Activated CD8-positive, alpha-beta T cell treated with anti-CD3 and anti-CD28 coated beads for 36 hours (primary cell): ENCODE measurements around the gene SP2. TPM values are rescaled to one million over a fixed set of nuclear protein-coding genes. Genes with fewer than 3 reads are reported as not detected.
"Not testable (repeated sequence)": the region's sequence is repeated elsewhere in the genome, so short reads cannot be mapped to it uniquely, and the experiment has no call there.

Source experiments
- ATAC-seq: fragments of 200-7000 bp; cut with Tn5 transposase; one replicate; pipeline ENCODE4 v1.10.0; 2021; ENCODE audit warnings: mild to moderate bottlenecking, moderate library complexity
- CTCF ChIA-PET: fragments of 350-600 bp; sonication (Branson Sonifier 250); formaldehyde crosslinking; loops from one replicate; lab custom pipeline; 2021; ENCODE audit warnings: antibody characterized with exemption; lab: Charles Lee
- POLR2A ChIA-PET: fragments of 350-600 bp; sonication (Branson Sonifier 250); formaldehyde crosslinking; loops from one replicate; lab custom pipeline; 2021; ENCODE audit warnings: antibody characterized with exemption; lab: Charles Lee
- DNase-seq: peaks from one replicate; pipeline ENCODE4 v3.0.0-alpha.2; 2020
- H3K27ac Mint-ChIP-seq: one replicate; pipeline ENCODE4 v1.8.0; 2021; ENCODE audit warnings: mild to moderate bottlenecking, mixed read lengths
- H3K27me3 Mint-ChIP-seq: one replicate; pipeline ENCODE4 v1.8.0; 2021; ENCODE audit warnings: mixed read lengths
- H3K36me3 Mint-ChIP-seq: one replicate; pipeline ENCODE4 v1.8.0; 2021; ENCODE audit warnings: low read depth, mixed read lengths
- H3K4me1 Mint-ChIP-seq: one replicate; pipeline ENCODE4 v1.8.0; 2021; ENCODE audit warnings: low read depth, mixed read lengths
- H3K4me3 Mint-ChIP-seq: one replicate; pipeline ENCODE4 v1.8.0; 2021; ENCODE audit warnings: mild to moderate bottlenecking, moderate library complexity, mixed read lengths
- H3K9me3 Mint-ChIP-seq: one replicate; pipeline ENCODE4 v1.8.0; 2021; ENCODE audit warnings: mixed read lengths
- CTCF ChIP-seq: fragments of 200-600 bp; IDR thresholded peaks from one replicate; pipeline ENCODE4 v1.8.0; 2022; ENCODE audit warnings: antibody characterized with exemption, mild to moderate bottlenecking
- intact Hi-C: fragments of 100-400 bp; cut with micrococcal nuclease; formaldehyde crosslinking; loops from one replicate; pipeline ENCODE4 v1.10.0; 2022
- total RNA-seq, 2 experiments: library from RNA; stranded (reverse); gene quantifications; one replicate each; pipeline ENCODE4 v1.2.3, GENCODE V29; 2021

The SP2 gene
- total RNA-seq, 2 experiments from 2014 or later, result 11.5 to 13.2 TPM

GRCh38 chr17:47929218-47930000 is 33.4 kb downstream of the SP2 start:
- CTCF ChIA-PET, result interaction anchor here (0.7 to 10.1 kb wide), 8 partner anchors 10 to 82 kb away, joined by 3 to 83 read pairs (median 4); partner anchors contain the start of genes CDK5RAP3 and PNPO
- peaks cover 13% of the 10 kb centered on the region for H3K36me3 Mint-ChIP-seq
- no peak overlapping the region for H3K27ac Mint-ChIP-seq
- DNase-seq, result no peak
- no peak overlapping the region for H3K4me3 Mint-ChIP-seq
- no peaks in the 10 kb centered on the region for H3K9me3 Mint-ChIP-seq
- POLR2A ChIA-PET, result interaction anchor here (0.6 to 1.1 kb wide), 2 partner anchors 12 to 17 kb away, joined by 3 to 4 read pairs; partner anchors contain the start of gene PNPO
- H3K27me3 Mint-ChIP-seq, result no peaks in the 10 kb centered on the region
- intact Hi-C loops, result no loop called here
- ATAC-seq, result no peak
- no peaks in the 10 kb centered on the region for H3K4me1 Mint-ChIP-seq
- no peak for TF ChIP-seq CTCF

- H3K9me3 Mint-ChIP-seq, result no peaks in the 10 kb centered on the region
- ChIA-PET CTCF (interaction anchor here (0.9 to 10.1 kb wide), 3 partner anchors 12 to 39 kb away, joined by 3 to 83 read pairs (median 4); partner anchors contain the start of gene CDK5RAP3), POLR2A (interaction anchor here (1.1 to 1.3 kb wide), 2 partner anchors 9 to 39 kb away, joined by 3 to 4 read pairs; partner anchors contain the start of genes CDK5RAP3 and PNPO)
- H3K4me1 Mint-ChIP-seq, result peaks cover 5% of the 10 kb centered on the region
- no peak overlapping the region for H3K27ac Mint-ChIP-seq
- no peak for ATAC-seq
- no peak overlapping the region for H3K4me3 Mint-ChIP-seq
- intact Hi-C loops, result no loop called here
- peaks cover 6% of the 10 kb centered on the region for H3K36me3 Mint-ChIP-seq
- no peak for TF ChIP-seq CTCF
- H3K27me3 Mint-ChIP-seq, result no peaks in the 10 kb centered on the region
- DNase-seq, result no peak
Observed at GRCh38 chr17:47931848-47932247, 35.8 kb downstream of the SP2 start.

GRCh38 chr17:47934856-47935255 is 38.8 kb downstream of the SP2 start:
- no peak for ATAC-seq
- no peak overlapping the region for H3K27ac Mint-ChIP-seq

GRCh38 chr17:47935468-47935867 is 39.4 kb downstream of the SP2 start:
- intact Hi-C loops, ATAC-seq, H3K27me3 Mint-ChIP-seq, POLR2A ChIA-PET, H3K27ac Mint-ChIP-seq, DNase-seq, H3K4me3 Mint-ChIP-seq, H3K9me3 Mint-ChIP-seq, H3K36me3 Mint-ChIP-seq: not testable (repeated sequence)
- peaks cover 10% of the 10 kb centered on the region for H3K4me1 Mint-ChIP-seq
- CTCF ChIA-PET, result interaction anchor here (1.1 to 10.1 kb wide), 3 partner anchors 13 to 94 kb away, joined by 3 to 83 read pairs (median 4); partner anchors contain the start of genes CDK5RAP3 and SCRN2

More at GRCh38 chr17:47934856-47935255, 38.8 kb downstream of the SP2 start:
- no peak for TF ChIP-seq CTCF
- ChIA-PET CTCF (interaction anchor here (10.1 kb wide), 1 partner anchor 13 kb away, joined by 83 read pairs; no protein-coding TSS in a partner anchor), POLR2A (no interaction called here)
- intact Hi-C loops, result no loop called here
- no peaks in the 10 kb centered on the region for H3K36me3 Mint-ChIP-seq
- no peak overlapping the region for H3K4me3 Mint-ChIP-seq
- H3K27me3 Mint-ChIP-seq, result no peaks in the 10 kb centered on the region
- no peaks in the 10 kb centered on the region for H3K9me3 Mint-ChIP-seq
- DNase-seq, result no peak
- peaks cover 10% of the 10 kb centered on the region for H3K4me1 Mint-ChIP-seq

- Mint-ChIP-seq H3K4me1 (peaks cover 13% of the 10 kb centered on the region), H3K9me3 (peaks cover 2% of the 10 kb centered on the region), H3K4me3 (no peak overlapping the region), H3K27ac (no peak overlapping the region), H3K27me3 (no peaks in the 10 kb centered on the region), H3K36me3 (peaks cover 2% of the 10 kb centered on the region)
- DNase-seq (no peak), ATAC-seq (no peak)
- CTCF ChIA-PET, result interaction anchor here (1.1 to 10.1 kb wide), 3 partner anchors 12 to 95 kb away, joined by 3 to 83 read pairs (median 4); partner anchors contain the start of genes CDK5RAP3 and SCRN2
- TF ChIP-seq CTCF, result no peak
- POLR2A ChIA-PET, result interaction anchor here (0.8 kb wide), 1 partner anchor 35 kb away, joined by 3 read pairs; no protein-coding TSS in a partner anchor
- intact Hi-C loops, result no loop called here
Observed at GRCh38 chr17:47935961-47936360, 39.9 kb downstream of the SP2 start.
